OCI-LY7 (cell line): Measurements from ENCODE around the gene GPR153.

Source experiments
- CTCF ChIP-seq: fragments of 200-600 bp; sonication (generic); conservative IDR thresholded peaks from 2 replicates; pipeline ENCODE4 v1.5.1; 2014; ENCODE audit warnings: mild to moderate bottlenecking, antibody characterized with exemption, low read length, moderate library complexity, mixed read lengths
- EZH2phosphoT487 ChIP-seq: fragments of 200-600 bp; sonication (generic); IDR thresholded peaks from 2 replicates; pipeline ENCODE4 v1.6.1; 2018; ENCODE audit warnings: low read depth, borderline replicate concordance, mild to moderate bottlenecking, mixed run types, antibody characterized with exemption, low read length, moderate library complexity, mixed read lengths

GRCh38 chr1:6285336-6285735 lies 24.4 kb upstream of the GPR153 start:
- TF ChIP-seq EZH2phosphoT487 (no peak), CTCF (no peak)
